ENCODE measurements around the gene ADRA1B. TPM values are rescaled to one million over a fixed set of nuclear protein-coding genes. Genes with fewer than 3 reads are reported as not detected.
A peak's percentile ranks its signal among the peaks of the same experiment; 100 is the strongest.

ADRA1B gene
- total RNA-seq: 1 to 10 TPM; 2.1 to 3.2 TPM
- 10 to 100 TPM; 10.8 to 11.6 TPM for polyA plus RNA-seq (ENCODE audit: insufficient read length in 2 of 2)
- long read RNA-seq, donor 1, transcript ADRA1B-201 (2 exons, 2,047 nt): major isoform, 7 of 7 reads
- long read RNA-seq, donor 1, partial matches to known transcripts: 0 of 7 reads
- long read RNA-seq, donor 1, other reads (novel, unspliced or antisense): 0 of 7 reads
- long read RNA-seq, donor 2: 0 reads
- long read RNA-seq, donor 3, transcript ADRA1B-201 (2 exons, 2,047 nt): major isoform, 6 of 6 reads
- long read RNA-seq, donor 3, partial matches to known transcripts: 0 of 6 reads
- long read RNA-seq, donor 3, other reads (novel, unspliced or antisense): 0 of 6 reads
- long read RNA-seq, donor 4, partial matches to known transcripts: 0 of 1 reads
- long read RNA-seq, donor 4, other reads (novel, unspliced or antisense): 0 of 1 reads

DNA sequence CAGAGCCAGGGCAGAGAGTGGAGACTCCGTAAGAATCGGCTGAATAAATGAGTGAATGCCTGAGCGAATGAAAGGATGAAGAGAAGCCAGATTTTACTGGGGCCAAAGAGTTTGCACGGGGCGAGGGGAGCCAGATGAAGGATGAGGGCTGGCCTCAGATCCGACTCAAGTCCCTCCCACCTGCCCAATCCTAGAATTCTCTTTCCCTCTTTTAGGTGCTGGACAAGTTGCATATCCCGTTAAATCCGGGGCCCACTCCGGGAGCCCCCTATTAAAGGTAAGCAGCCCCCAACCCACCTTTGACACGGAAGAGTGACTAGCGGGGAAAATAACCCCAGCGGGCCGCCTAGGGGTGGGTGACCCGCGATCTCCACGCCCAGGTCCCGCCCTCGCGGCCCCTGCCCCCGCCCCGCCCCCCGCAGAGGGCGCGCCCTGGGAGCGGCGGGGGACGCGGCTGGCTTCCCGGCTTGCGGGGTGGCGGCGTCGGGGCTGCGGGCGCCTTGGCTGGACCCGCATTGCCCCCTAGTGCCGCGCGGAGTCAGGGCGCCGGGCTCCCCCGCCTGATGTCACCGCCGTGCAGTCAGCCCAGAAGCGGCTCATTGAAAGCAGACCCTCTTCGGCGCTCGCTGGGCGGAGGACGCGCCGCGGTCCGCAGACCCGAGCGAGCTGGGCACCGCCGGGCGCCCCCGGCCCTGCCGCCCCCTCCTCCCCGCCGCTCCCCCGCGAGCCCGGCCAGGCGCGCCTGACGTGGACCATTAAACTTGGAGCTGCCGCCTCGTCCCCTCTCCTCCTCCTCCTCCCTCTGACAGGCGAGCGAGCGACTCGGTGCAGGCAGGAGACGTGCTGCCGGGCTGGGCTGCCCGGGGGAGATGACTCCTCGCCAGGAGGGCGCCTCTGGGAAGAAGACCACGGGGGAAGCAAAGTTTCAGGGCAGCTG lies at the start of gene ADRA1B:
Gene ADRA1B (plus strand): TSS at position 579 of the 937 bp plus-strand sequence. CDS start 424 bp downstream, outside the sequence.
- Histone ChIP-seq H3K4me1 (ENCODE audit: control insufficient read depth, insufficient read depth, low read length) (peaks cover 14% of the 10 kb centered on the region), H3K27ac (ENCODE audit: low read depth, low read length) (no peak within 1 kb of the TSS), H3K27me3 (ENCODE audit: control insufficient read depth, insufficient read depth, low read length) (peaks cover 11% of the 10 kb centered on the region), H3K4me3 (ENCODE audit: low read depth, low read length) (peak within 1 kb of the TSS; percentile 27), H3K9me3 (ENCODE audit: control insufficient read depth, insufficient read depth, low read length) (no peaks in the 10 kb centered on the region), H3K36me3 (ENCODE audit: control insufficient read depth, insufficient read depth, low read length) (no peaks in the 10 kb centered on the region)
- DNase-seq (ENCODE audit: low read depth in 4 of 6, low spot score in 6 of 6): peak in 2 of 6 donors; percentile 83 to 87
- under 1% methylated on average over 75 of the region's 81 CpGs for WGBS (ENCODE audit: insufficient coverage)

GRCh38 chr5:159873680-159874079 lies 42.6 kb upstream of the ADRA1B start:
- Histone ChIP-seq H3K27ac (ENCODE audit: low read depth, low read length) (no peak overlapping the region), H3K36me3 (ENCODE audit: control insufficient read depth, insufficient read depth, low read length) (no peaks in the 10 kb centered on the region), H3K9me3 (ENCODE audit: control insufficient read depth, insufficient read depth, low read length) (no peaks in the 10 kb centered on the region), H3K4me1 (ENCODE audit: control insufficient read depth, insufficient read depth, low read length) (peaks cover 9% of the 10 kb centered on the region), H3K4me3 (ENCODE audit: low read depth, low read length) (no peak overlapping the region), H3K27me3 (ENCODE audit: control insufficient read depth, insufficient read depth, low read length) (no peaks in the 10 kb centered on the region)
- DNase-seq (ENCODE audit: low read depth in 4 of 6, low spot score in 6 of 6): no peak
- WGBS (ENCODE audit: insufficient coverage): no CpG with 5 or more reads among the region's 2 CpGs

DNA sequence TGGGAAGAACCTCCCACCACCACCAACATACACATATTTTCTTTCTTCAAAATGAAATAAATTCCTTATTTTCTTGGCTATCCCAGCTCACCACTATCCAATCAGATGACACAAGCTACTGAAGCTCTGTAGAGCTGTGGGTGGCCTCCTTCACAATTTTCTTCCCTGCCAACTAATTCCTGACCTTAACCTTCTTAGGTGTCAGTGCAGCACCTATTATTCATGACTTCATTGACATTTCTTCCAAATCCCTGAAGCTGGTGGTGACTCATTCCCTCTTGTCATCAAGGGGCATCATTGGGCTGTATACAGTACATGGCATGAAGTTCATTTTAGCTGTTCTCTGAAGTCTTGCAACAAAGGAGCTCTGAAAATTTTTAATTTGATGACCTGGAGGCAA lies 42.0 kb upstream of the ADRA1B start:
- no peak for DNase-seq (ENCODE audit: low read depth in 4 of 6, low spot score in 6 of 6)
- H3K9me3 ChIP-seq (ENCODE audit: control insufficient read depth, insufficient read depth, low read length): no peaks in the 10 kb centered on the region
- H3K27me3 ChIP-seq (ENCODE audit: control insufficient read depth, insufficient read depth, low read length): no peaks in the 10 kb centered on the region
- H3K36me3 ChIP-seq (ENCODE audit: control insufficient read depth, insufficient read depth, low read length): no peaks in the 10 kb centered on the region
- no peak overlapping the region for H3K4me3 ChIP-seq (ENCODE audit: low read depth, low read length)
- H3K27ac ChIP-seq (ENCODE audit: low read depth, low read length): no peak overlapping the region
- H3K4me1 ChIP-seq (ENCODE audit: control insufficient read depth, insufficient read depth, low read length): peaks cover 15% of the 10 kb centered on the region

GRCh38 chr5:159877016-159877415 lies 39.3 kb upstream of the ADRA1B start:
- H3K27me3 ChIP-seq (ENCODE audit: control insufficient read depth, insufficient read depth, low read length): no peaks in the 10 kb centered on the region
- no peaks in the 10 kb centered on the region for H3K9me3 ChIP-seq (ENCODE audit: control insufficient read depth, insufficient read depth, low read length)
- H3K4me1 ChIP-seq (ENCODE audit: control insufficient read depth, insufficient read depth, low read length): peaks cover 19% of the 10 kb centered on the region
- 61% methylated on average over 7 of the region's 8 CpGs for WGBS (ENCODE audit: insufficient coverage)
- no peak overlapping the region for H3K4me3 ChIP-seq (ENCODE audit: low read depth, low read length)
- no peak overlapping the region for H3K27ac ChIP-seq (ENCODE audit: low read depth, low read length)
- no peaks in the 10 kb centered on the region for H3K36me3 ChIP-seq (ENCODE audit: control insufficient read depth, insufficient read depth, low read length)
- DNase-seq (ENCODE audit: low read depth in 4 of 6, low spot score in 6 of 6): no peak

DNA sequence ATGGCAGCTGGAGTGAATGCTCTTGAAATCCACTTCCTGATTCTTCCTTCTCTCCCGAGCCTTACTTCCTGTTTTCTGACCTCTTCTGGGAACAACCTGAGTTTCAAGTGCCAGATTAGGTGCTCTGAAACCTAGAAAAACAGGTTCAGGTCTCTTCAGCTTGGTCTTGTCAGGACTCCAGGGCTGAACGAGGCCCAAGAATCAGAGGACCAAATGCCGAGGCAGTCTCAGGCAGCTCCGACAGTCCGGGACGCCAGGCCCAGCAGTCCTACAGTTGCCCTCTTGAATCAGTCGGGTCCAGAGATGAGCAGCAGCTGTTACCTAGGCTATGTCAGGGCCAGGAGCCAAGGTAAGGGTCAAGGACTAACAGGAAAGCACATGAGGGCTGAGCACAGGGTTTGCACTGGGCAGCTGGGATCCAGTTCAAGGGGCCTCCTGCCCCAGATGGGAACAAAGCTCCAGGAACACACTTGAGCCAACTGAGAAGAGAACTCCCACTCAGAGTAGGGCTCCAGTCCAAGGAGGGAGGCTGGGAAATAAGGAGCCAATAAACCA lies 38.3 kb upstream of the ADRA1B start:
- no peaks in the 10 kb centered on the region for H3K9me3 ChIP-seq (ENCODE audit: control insufficient read depth, insufficient read depth, low read length)
- peak in 1 of 6 donors; percentile 58 for DNase-seq (ENCODE audit: low read depth in 4 of 6, low spot score in 6 of 6)
- WGBS (ENCODE audit: insufficient coverage): 61% methylated on average over 7 of the region's 7 CpGs

GRCh38 chr5:159878988-159879471 lies 37.3 kb upstream of the ADRA1B start:
- Histone ChIP-seq H3K36me3 (ENCODE audit: control insufficient read depth, insufficient read depth, low read length) (no peaks in the 10 kb centered on the region), H3K9me3 (ENCODE audit: control insufficient read depth, insufficient read depth, low read length) (no peaks in the 10 kb centered on the region), H3K27me3 (ENCODE audit: control insufficient read depth, insufficient read depth, low read length) (no peaks in the 10 kb centered on the region), H3K4me1 (ENCODE audit: control insufficient read depth, insufficient read depth, low read length) (peaks cover 19% of the 10 kb centered on the region), H3K27ac (ENCODE audit: low read depth, low read length) (peak overlapping the region; percentile 25), H3K4me3 (ENCODE audit: low read depth, low read length) (no peak overlapping the region)
- DNase-seq (ENCODE audit: low read depth in 4 of 6, low spot score in 6 of 6): peak; percentile 24 to 83 (median 44)
- WGBS (ENCODE audit: insufficient coverage): 3% methylated on average over 11 of the region's 11 CpGs

More for the DNA sequence above, 38.3 kb upstream of the ADRA1B start:
- no peak overlapping the region for H3K4me3 ChIP-seq (ENCODE audit: low read depth, low read length)
- no peaks in the 10 kb centered on the region for H3K27me3 ChIP-seq (ENCODE audit: control insufficient read depth, insufficient read depth, low read length)
- no peak overlapping the region for H3K27ac ChIP-seq (ENCODE audit: low read depth, low read length)
- peaks cover 19% of the 10 kb centered on the region for H3K4me1 ChIP-seq (ENCODE audit: control insufficient read depth, insufficient read depth, low read length)
- no peaks in the 10 kb centered on the region for H3K36me3 ChIP-seq (ENCODE audit: control insufficient read depth, insufficient read depth, low read length)

- 86% methylated on average over 1 of the region's 2 CpGs for WGBS (ENCODE audit: insufficient coverage)
- H3K27ac ChIP-seq (ENCODE audit: low read depth, low read length): no peak overlapping the region
- H3K27me3 ChIP-seq (ENCODE audit: control insufficient read depth, insufficient read depth, low read length): no peaks in the 10 kb centered on the region
- DNase-seq (ENCODE audit: low read depth in 4 of 6, low spot score in 6 of 6): no peak
- no peak overlapping the region for H3K4me3 ChIP-seq (ENCODE audit: low read depth, low read length)
- H3K9me3 ChIP-seq (ENCODE audit: control insufficient read depth, insufficient read depth, low read length): no peaks in the 10 kb centered on the region
- H3K4me1 ChIP-seq (ENCODE audit: control insufficient read depth, insufficient read depth, low read length): peaks cover 19% of the 10 kb centered on the region
- no peaks in the 10 kb centered on the region for H3K36me3 ChIP-seq (ENCODE audit: control insufficient read depth, insufficient read depth, low read length)
These were observed 35.6 kb upstream of the ADRA1B start for GRCh38 chr5:159880676-159881075.

DNA sequence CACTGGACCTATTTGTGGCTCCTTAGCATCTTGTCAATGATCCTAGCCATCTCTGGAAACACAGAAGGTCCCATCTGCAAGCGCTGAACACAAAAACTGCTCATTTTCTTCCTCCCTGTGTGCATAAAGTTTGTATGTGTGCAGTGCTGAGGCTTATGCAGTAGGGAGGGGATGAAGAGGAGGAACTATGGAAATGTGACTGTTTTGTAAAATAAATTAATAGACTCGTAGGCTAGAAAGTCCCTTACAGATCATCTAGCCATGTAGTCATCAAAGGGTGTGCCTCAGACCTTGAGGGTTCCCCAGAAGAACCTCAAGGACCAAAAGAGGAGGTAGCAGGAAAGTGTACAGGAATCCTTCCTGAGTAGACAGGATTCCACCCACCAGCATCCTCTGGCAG lies 34.3 kb upstream of the ADRA1B start:
- Histone ChIP-seq H3K4me3 (ENCODE audit: low read depth, low read length) (no peak overlapping the region), H3K9me3 (ENCODE audit: control insufficient read depth, insufficient read depth, low read length) (no peaks in the 10 kb centered on the region), H3K4me1 (ENCODE audit: control insufficient read depth, insufficient read depth, low read length) (peaks cover 19% of the 10 kb centered on the region), H3K36me3 (ENCODE audit: control insufficient read depth, insufficient read depth, low read length) (no peaks in the 10 kb centered on the region), H3K27ac (ENCODE audit: low read depth, low read length) (no peak overlapping the region), H3K27me3 (ENCODE audit: control insufficient read depth, insufficient read depth, low read length) (no peaks in the 10 kb centered on the region)
- WGBS (ENCODE audit: insufficient coverage): no CpG with 5 or more reads among the region's 2 CpGs
- DNase-seq (ENCODE audit: low read depth in 4 of 6, low spot score in 6 of 6): no peak

GRCh38 chr5:159883522-159883950 lies 32.7 kb upstream of the ADRA1B start:
- DNase-seq (ENCODE audit: low read depth in 4 of 6, low spot score in 6 of 6): no peak
- Histone ChIP-seq H3K36me3 (ENCODE audit: control insufficient read depth, insufficient read depth, low read length) (no peaks in the 10 kb centered on the region), H3K4me3 (ENCODE audit: low read depth, low read length) (no peak overlapping the region), H3K9me3 (ENCODE audit: control insufficient read depth, insufficient read depth, low read length) (no peaks in the 10 kb centered on the region), H3K4me1 (ENCODE audit: control insufficient read depth, insufficient read depth, low read length) (peaks cover 11% of the 10 kb centered on the region), H3K27me3 (ENCODE audit: control insufficient read depth, insufficient read depth, low read length) (no peaks in the 10 kb centered on the region), H3K27ac (ENCODE audit: low read depth, low read length) (no peak overlapping the region)
